HCT116 (cell line): ENCODE results near the gene DMGDH. TPM values are rescaled to one million over a fixed set of nuclear protein-coding genes. Genes with fewer than 3 reads are reported as not detected.

ENCODE experiments used
- ATAC-seq: fragments of 200-7000 bp; cut with Tn5 transposase; 2 replicates; pipeline ENCODE4 v1.9.1; 2020; ENCODE audit warnings: mild to moderate bottlenecking, moderate library complexity
- BruUV-seq: library from RNA; stranded (reverse); fragments of 400-500 nt; replicated peaks from 2 replicates; lab custom pipeline; 2021; lab: Mats Ljungman, UMichigan
- CTCF ChIA-PET: fragments of 300-600 bp; sonication (Branson Sonifier 250); formaldehyde crosslinking; loops from one replicate; lab custom pipeline; 2021; ENCODE audit warnings: antibody characterized with exemption; lab: Charles Lee
- POLR2A ChIA-PET: fragments of 300-600, 350-600 bp; sonication (Branson Sonifier 250); formaldehyde crosslinking; loops from one replicate; lab custom pipeline; 2021; ENCODE audit warnings: antibody characterized with exemption; lab: Charles Lee
- RAD21 ChIA-PET, 2 experiments: fragments of 300-600 bp; sonication (Branson Sonifier 250); formaldehyde crosslinking; loops; one replicate each; lab custom pipeline; 2023; ENCODE audit warnings: low total read pairs in 2 of 2; ENCODE audit not compliant: uncharacterized antibody in 2 of 2, unreplicated experiment in 2 of 2, low non-redundant PET in 1 of 2; lab: Charles Lee
- DNase-seq: peaks from one replicate; pipeline ENCODE4 v3.0.0-alpha.2; 2010; ENCODE audit warnings: low read depth, low spot score
- H2AFZ ChIP-seq: fragments of 200-600 bp; shearing (Covaris generic), sonication (generic); 2 replicates; pipeline ENCODE4 v1.6.1; 2017; ENCODE audit warnings: low read depth, mixed run types, mixed read lengths, antibody characterized with exemption, low read length; ENCODE audit not compliant: poor library complexity, severe bottlenecking
- H3K27ac ChIP-seq: 2 replicates; pipeline ENCODE4 v1.5.1; 2012; ENCODE audit warnings: low read depth, low read length
- H3K27me3 ChIP-seq: fragments of 200-600 bp; sonication (generic); 2 replicates; pipeline ENCODE4 v1.6.1; 2016; ENCODE audit warnings: mixed run types, low read length, mixed read lengths; ENCODE audit not compliant: insufficient read depth
- H3K36me3 ChIP-seq, 2 experiments: fragments of 200-500 bp in 1 of 2; fragments of 200-600 bp in 1 of 2; sonication (Bioruptor generic) in 1 of 2; sonication (generic) in 1 of 2; 2 replicates each; pipeline versions ENCODE4 v1.5.1 to v1.6.1; 2014 to 2016; ENCODE audit warnings: low read length in 2 of 2, inconsistent platforms in 1 of 2, mixed read lengths in 1 of 2, mixed run types in 1 of 2; ENCODE audit not compliant: insufficient read depth in 2 of 2, control insufficient read depth in 1 of 2
- H3K4me1 ChIP-seq, 2 experiments: fragments of 200-600 bp in 1 of 2; sonication (generic) in 1 of 2; 2 replicates each; pipeline versions ENCODE4 v1.5.1 to v1.6.1; 2012 to 2017; ENCODE audit warnings: low read length in 2 of 2, inconsistent platforms in 1 of 2, mild to moderate bottlenecking in 1 of 2, mixed read lengths in 1 of 2, mixed run types in 1 of 2, moderate library complexity in 1 of 2; ENCODE audit not compliant: insufficient read depth in 2 of 2, control insufficient read depth in 1 of 2
- H3K4me2 ChIP-seq: fragments of 200-600 bp; sonication (generic); 2 replicates; pipeline ENCODE4 v1.6.1; 2017; ENCODE audit warnings: mixed run types, low read length, mixed read lengths
- H3K4me3 ChIP-seq, 2 experiments: fragments of 200-600 bp in 1 of 2; sonication (generic) in 1 of 2; replicated peaks in 1 of 2; 2 replicates each; pipeline ENCODE4 v1.5.1; 2011 to 2016; ENCODE audit warnings: low read length in 2 of 2, control low read depth in 1 of 2, low read depth in 1 of 2, mild to moderate bottlenecking in 1 of 2, mixed read lengths in 1 of 2, mixed run types in 1 of 2
- H3K79me2 ChIP-seq: fragments of 200-600 bp; sonication (generic); 2 replicates; pipeline ENCODE4 v1.6.1; 2017; ENCODE audit warnings: mild to moderate bottlenecking, mixed run types, low read length, moderate library complexity, mixed read lengths; ENCODE audit not compliant: insufficient read depth
- H3K9ac ChIP-seq: fragments of 200-600 bp; sonication (generic); 2 replicates; pipeline ENCODE4 v1.6.1; 2016; ENCODE audit warnings: low read length, mixed read lengths
- H3K9me2 ChIP-seq: fragments of 200-600 bp; sonication (generic), shearing (Covaris generic); 2 replicates; pipeline ENCODE4 v1.6.1; 2017; ENCODE audit warnings: mixed run types, mild to moderate bottlenecking, moderate library complexity; ENCODE audit not compliant: insufficient read depth
- H3K9me3 ChIP-seq, 2 experiments: fragments of 200-500 bp in 1 of 2; fragments of 200-600 bp in 1 of 2; sonication (Bioruptor generic) in 1 of 2; sonication (generic) in 1 of 2; 2 replicates each; pipeline ENCODE4 v1.6.1; 2014 to 2017; ENCODE audit warnings: low read length in 2 of 2, mixed read lengths in 2 of 2, inconsistent platforms in 1 of 2, low read depth in 1 of 2, mild to moderate bottlenecking in 1 of 2, mixed run types in 1 of 2, moderate library complexity in 1 of 2; ENCODE audit not compliant: control insufficient read depth in 1 of 2, insufficient read depth in 1 of 2
- H4K20me1 ChIP-seq: fragments of 200-600 bp; sonication (generic), shearing (Covaris generic); 2 replicates; pipeline ENCODE4 v1.6.1; 2017; ENCODE audit warnings: mixed run types, mild to moderate bottlenecking, moderate library complexity; ENCODE audit not compliant: insufficient read depth
- CEBPB ChIP-seq: IDR thresholded peaks from 2 replicates; pipeline ENCODE4 v1.6.1; 2012; ENCODE audit warnings: low read depth
- EZH2 ChIP-seq: fragments of 200-600 bp; sonication (generic); IDR thresholded peaks from 2 replicates; pipeline ENCODE4 v1.6.1; 2017; ENCODE audit warnings: antibody characterized with exemption, mixed run types
- EZH2phosphoT487 ChIP-seq: fragments of 200-600 bp; IDR thresholded peaks from 2 replicates; pipeline ENCODE4 v1.6.1; 2018; ENCODE audit warnings: antibody characterized with exemption, borderline replicate concordance
- JUND ChIP-seq: IDR thresholded peaks from 2 replicates; pipeline ENCODE4 v1.6.1; 2012
- POLR2A ChIP-seq: IDR thresholded peaks from 2 replicates; pipeline ENCODE4 v1.7.0; 2011; ENCODE audit warnings: borderline replicate concordance; ENCODE audit not compliant: insufficient read depth, insufficient read length; ENCODE audit errors: extremely low read depth
- POLR2AphosphoS5 ChIP-seq: IDR thresholded peaks from 2 replicates; pipeline ENCODE4 v1.6.1; 2011; ENCODE audit warnings: mild to moderate bottlenecking, low read depth, low read length, moderate library complexity
- RAD21 ChIP-seq: IDR thresholded peaks from 2 replicates; pipeline ENCODE4 v1.6.1; 2012; ENCODE audit warnings: low read depth, mild to moderate bottlenecking
- SIN3A ChIP-seq: IDR thresholded peaks from 2 replicates; pipeline ENCODE4 v1.6.1; 2012; ENCODE audit warnings: low read depth
- ZFX ChIP-seq: fragments of 450-650 bp; IDR thresholded peaks from 2 replicates; pipeline ENCODE4 v1.6.1; 2017
- intact Hi-C: fragments of 100-400 bp; cut with micrococcal nuclease; formaldehyde crosslinking; loops from 2 replicates; pipeline ENCODE4 v1.10.0; 2022
- total RNA-seq: library from RNA; stranded (reverse); gene quantifications from one replicate; pipeline ENCODE4 v1.2.1, GENCODE V29; 2021; ENCODE audit not compliant: unreplicated experiment
- TF ChIP-seq, protein P1 (sequence below): IDR thresholded peaks from 2 replicates; pipeline ENCODE4 v1.6.1; 2012
- TF ChIP-seq, protein P2 (sequence below): IDR thresholded peaks from 2 replicates; pipeline ENCODE4 v1.6.1; 2012; ENCODE audit warnings: low read depth

The DMGDH gene
- total RNA-seq, 1 experiment from 2014 or later, result 2.3 TPM

DNA sequence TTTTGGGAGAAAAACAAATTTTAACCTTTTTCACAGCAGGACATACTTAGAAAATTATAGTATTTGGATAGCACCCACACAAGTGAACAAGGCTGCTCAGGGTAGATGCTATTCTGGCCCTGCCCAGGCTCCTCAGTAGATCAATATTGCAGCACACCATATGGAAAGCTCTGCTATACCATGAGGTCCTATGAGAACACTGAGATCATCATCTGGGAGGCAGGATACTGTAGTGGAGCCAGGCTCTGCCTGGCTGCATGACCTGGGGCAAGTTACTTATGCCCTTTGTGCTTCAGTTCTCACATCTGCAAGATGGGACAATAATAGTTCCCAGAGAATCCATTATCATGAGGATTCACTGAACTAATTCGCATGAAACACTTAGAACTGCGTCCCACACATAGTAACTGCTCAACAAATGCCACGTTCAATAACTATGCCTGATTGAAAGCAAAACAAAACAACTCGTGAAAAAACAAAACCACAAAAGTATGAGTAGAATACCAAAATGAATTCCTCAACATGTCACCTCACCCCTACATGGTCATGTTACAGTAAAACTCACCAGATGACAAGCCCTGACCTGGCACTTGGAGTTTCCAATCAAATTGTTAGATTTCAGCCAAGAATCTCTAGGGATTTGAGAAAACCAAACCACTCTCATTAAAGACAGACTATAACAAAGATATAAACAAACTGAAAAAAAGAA lies 116.2 kb downstream of the DMGDH start:
- no peaks in the 10 kb centered on the region for H3K4me1 ChIP-seq
- no peaks in the 10 kb centered on the region for H3K9me2 ChIP-seq
- intact Hi-C loops, result no loop called here
- no peak overlapping the region for H3K9ac ChIP-seq
- POLR2A ChIA-PET, result no interaction called here
- H3K4me3 ChIP-seq, result no peak overlapping the region
- CTCF ChIA-PET, result no interaction called here
- H3K27ac ChIP-seq, result no peak overlapping the region
- no peak for TF ChIP-seq SIN3A
- TF ChIP-seq ZFX, result no peak
- TF ChIP-seq, protein P1, sequence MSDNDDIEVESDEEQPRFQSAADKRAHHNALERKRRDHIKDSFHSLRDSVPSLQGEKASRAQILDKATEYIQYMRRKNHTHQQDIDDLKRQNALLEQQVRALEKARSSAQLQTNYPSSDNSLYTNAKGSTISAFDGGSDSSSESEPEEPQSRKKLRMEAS, result no peak
- no peak for TF ChIP-seq POLR2A
- no peak for TF ChIP-seq CEBPB
- TF ChIP-seq, protein P2, sequence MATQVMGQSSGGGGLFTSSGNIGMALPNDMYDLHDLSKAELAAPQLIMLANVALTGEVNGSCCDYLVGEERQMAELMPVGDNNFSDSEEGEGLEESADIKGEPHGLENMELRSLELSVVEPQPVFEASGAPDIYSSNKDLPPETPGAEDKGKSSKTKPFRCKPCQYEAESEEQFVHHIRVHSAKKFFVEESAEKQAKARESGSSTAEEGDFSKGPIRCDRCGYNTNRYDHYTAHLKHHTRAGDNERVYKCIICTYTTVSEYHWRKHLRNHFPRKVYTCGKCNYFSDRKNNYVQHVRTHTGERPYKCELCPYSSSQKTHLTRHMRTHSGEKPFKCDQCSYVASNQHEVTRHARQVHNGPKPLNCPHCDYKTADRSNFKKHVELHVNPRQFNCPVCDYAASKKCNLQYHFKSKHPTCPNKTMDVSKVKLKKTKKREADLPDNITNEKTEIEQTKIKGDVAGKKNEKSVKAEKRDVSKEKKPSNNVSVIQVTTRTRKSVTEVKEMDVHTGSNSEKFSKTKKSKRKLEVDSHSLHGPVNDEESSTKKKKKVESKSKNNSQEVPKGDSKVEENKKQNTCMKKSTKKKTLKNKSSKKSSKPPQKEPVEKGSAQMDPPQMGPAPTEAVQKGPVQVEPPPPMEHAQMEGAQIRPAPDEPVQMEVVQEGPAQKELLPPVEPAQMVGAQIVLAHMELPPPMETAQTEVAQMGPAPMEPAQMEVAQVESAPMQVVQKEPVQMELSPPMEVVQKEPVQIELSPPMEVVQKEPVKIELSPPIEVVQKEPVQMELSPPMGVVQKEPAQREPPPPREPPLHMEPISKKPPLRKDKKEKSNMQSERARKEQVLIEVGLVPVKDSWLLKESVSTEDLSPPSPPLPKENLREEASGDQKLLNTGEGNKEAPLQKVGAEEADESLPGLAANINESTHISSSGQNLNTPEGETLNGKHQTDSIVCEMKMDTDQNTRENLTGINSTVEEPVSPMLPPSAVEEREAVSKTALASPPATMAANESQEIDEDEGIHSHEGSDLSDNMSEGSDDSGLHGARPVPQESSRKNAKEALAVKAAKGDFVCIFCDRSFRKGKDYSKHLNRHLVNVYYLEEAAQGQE, result no peak
- TF ChIP-seq JUND, result no peak
- no peak for TF ChIP-seq EZH2
- no peak for TF ChIP-seq RAD21
- no peak for TF ChIP-seq EZH2phosphoT487
- TF ChIP-seq POLR2AphosphoS5, result no peak
- TF ChIP-seq, all 23 proteins: peak for 0
- ATAC-seq, result no peak
- Histone ChIP-seq H4K20me1 (no peaks in the 10 kb centered on the region), H2AFZ (no peak overlapping the region), H3K4me2 (no peak overlapping the region), H3K27me3 (no peaks in the 10 kb centered on the region), H3K79me2 (no peaks in the 10 kb centered on the region), H3K9me3 (no peaks in the 10 kb centered on the region), H3K36me3 (no peaks in the 10 kb centered on the region)
- RAD21 ChIA-PET, result no interaction called here
- DNase-seq, result no peak
- no TSS peak for BruUV-seq

Other genes starting within 250 kb of the DMGDH start
- gene ARSB, start 84.4 kb downstream of the DMGDH start, total RNA-seq, result 4.8 TPM
- gene BHMT2, start 93 bp upstream of the DMGDH start, total RNA-seq, result 0.20 TPM
- gene BHMT, start 42.1 kb upstream of the DMGDH start, total RNA-seq, result 0.44 TPM
- 15.6 TPM for gene JMY, start 166.5 kb upstream of the DMGDH start, total RNA-seq